Measurements from ENCODE around the gene ZBTB45.

Gene ZBTB45

DNA sequence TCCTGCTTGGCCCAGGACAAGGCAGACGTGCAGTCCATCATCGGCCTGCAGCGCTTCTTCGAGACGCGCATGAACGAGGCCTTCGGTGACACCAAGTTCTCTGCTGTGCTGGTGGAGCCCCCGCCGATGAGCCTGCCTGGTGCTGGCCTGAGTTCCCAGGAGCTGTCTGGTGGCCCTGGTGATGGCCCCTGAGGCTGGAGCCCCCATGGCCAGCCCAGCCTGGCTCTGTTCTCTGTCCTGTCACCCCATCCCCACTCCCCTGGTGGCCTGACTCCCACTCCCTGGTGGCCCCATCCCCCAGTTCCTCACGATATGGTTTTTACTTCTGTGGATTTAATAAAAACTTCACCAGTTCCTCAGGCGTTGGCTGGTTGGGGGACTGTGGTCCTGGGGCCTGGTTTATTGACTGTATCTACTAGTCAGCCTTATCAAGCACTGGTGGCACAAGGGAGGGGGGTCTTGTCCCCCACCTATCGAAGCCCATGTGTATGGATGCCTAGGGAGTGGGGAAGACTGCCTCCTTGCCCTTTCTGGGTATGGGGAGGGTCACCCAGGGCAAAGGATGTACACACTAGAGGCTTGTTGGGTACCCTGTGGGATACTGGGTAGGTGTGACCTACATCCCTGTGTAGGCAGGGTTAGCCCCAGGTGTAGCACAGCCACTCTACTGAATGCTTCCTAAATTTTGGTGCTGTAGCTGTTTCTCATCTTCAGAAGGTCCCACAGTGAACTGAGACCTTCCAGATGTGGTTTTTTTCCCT, 30.9 kb upstream of the ZBTB45 start:
- no peak overlapping the region for H3K9ac ChIP-seq (ENCODE audit: insufficient read length)
- peaks cover 71% of the 10 kb centered on the region for H3K36me3 ChIP-seq (ENCODE audit: insufficient read depth, low read length)
- DNase-seq (ENCODE audit: low read depth, low spot score): no peak
- no peak overlapping the region for H3K27ac ChIP-seq
- H3K9me3 ChIP-seq (ENCODE audit: low read depth, low read length): no peaks in the 10 kb centered on the region
- TF ChIP-seq FOXP2 (optimal IDR thresholded peaks at IDR 0.05; ENCODE audit: control extremely low read depth, extremely low read length, insufficient read depth) (no peak), EZH2 (IDR thresholded peaks at IDR 0.05) (no peak), POLR2AphosphoS5 (IDR thresholded peaks at IDR 0.05; ENCODE audit: borderline replicate concordance, low read depth, low read length) (peak; percentile 9; the same call in 1 of the 2 replicates)
- H3K4me3 ChIP-seq: no peak overlapping the region

DNA sequence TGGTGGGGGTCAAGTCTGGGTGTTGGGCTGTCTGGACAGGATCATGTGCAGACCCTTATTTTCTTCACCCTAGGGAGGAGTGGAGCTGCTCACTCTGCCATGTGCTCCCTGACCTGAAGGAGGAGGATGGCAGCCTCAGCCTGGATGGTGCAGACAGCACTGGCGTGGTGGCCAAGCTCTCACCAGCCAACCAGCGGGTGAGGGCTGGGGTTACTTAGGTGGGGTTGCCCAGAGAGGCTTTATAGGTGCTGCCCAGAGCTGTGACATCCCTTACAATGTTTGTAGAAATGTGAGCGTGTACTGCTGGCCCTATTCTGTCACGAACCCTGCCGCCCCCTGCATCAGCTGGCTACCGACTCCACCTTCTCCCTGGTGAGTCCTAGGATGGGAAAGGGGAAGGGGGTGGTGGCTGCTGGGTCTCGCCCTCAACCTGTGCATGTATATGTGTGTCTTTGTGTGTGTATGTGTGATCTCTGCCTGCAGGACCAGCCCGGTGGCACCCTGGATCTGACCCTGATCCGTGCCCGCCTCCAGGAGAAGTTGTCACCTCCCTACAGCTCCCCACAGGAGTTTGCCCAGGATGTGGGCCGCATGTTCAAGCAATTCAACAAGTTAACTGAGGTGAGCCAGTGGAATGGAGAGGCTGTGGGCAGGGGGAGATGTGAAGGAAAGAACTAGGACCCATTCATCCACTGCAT, 30.2 kb upstream of the ZBTB45 start:
- Histone ChIP-seq H3K9ac (ENCODE audit: insufficient read length) (no peak overlapping the region), H3K36me3 (ENCODE audit: insufficient read depth, low read length) (peaks cover 76% of the 10 kb centered on the region)
- DNase-seq (ENCODE audit: low read depth, low spot score): no peak

DNA sequence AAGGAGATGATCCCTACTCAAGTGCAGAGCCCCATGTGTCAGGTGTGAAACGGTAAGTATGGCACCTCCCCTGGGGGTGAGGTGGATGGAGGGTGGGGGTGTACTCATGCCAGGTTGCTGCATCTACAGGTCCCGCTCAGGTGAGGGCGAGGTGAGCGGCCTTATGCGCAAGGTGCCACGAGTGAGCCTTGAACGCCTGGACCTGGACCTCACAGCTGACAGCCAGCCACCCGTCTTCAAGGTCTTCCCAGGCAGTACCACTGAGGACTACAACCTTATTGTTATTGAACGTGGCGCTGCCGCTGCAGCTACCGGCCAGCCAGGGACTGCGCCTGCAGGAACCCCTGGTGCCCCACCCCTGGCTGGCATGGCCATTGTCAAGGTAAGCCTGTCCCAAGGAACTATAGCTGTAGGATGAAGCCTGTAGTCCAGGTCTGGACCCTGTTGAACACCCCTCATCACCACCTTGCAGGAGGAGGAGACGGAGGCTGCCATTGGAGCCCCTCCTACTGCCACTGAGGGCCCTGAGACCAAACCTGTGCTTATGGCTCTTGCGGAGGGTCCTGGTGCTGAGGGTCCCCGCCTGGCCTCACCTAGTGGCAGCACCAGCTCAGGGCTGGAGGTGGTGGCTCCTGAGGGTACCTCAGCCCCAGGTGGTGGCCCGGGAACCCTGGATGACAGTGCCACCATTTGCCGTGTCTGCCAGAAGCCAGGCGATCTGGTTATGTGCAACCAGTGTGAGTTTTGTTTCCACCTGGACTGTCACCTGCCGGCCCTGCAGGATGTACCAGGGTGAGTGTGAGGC, 29.5 kb upstream of the ZBTB45 start:
- Histone ChIP-seq H3K9ac (ENCODE audit: insufficient read length) (no peak overlapping the region), H3K4me3 (no peak overlapping the region), H3K27ac (no peak overlapping the region), H3K36me3 (ENCODE audit: insufficient read depth, low read length) (peaks cover 76% of the 10 kb centered on the region), H3K9me3 (ENCODE audit: low read depth, low read length) (no peaks in the 10 kb centered on the region)
- no peak for DNase-seq (ENCODE audit: low read depth, low spot score)
- TF ChIP-seq POLR2AphosphoS5 (IDR thresholded peaks at IDR 0.05; ENCODE audit: borderline replicate concordance, low read depth, low read length) (no peak), EZH2 (IDR thresholded peaks at IDR 0.05) (no peak), FOXP2 (optimal IDR thresholded peaks at IDR 0.05; ENCODE audit: control extremely low read depth, extremely low read length, insufficient read depth) (no peak)

More for the DNA sequence above, 30.2 kb upstream of the ZBTB45 start:
- Histone ChIP-seq H3K9me3 (ENCODE audit: low read depth, low read length) (no peaks in the 10 kb centered on the region), H3K27ac (no peak overlapping the region), H3K4me3 (no peak overlapping the region)
- TF ChIP-seq POLR2AphosphoS5 (IDR thresholded peaks at IDR 0.05; ENCODE audit: borderline replicate concordance, low read depth, low read length): no peak; the same call in 1 of the 2 replicates

DNA sequence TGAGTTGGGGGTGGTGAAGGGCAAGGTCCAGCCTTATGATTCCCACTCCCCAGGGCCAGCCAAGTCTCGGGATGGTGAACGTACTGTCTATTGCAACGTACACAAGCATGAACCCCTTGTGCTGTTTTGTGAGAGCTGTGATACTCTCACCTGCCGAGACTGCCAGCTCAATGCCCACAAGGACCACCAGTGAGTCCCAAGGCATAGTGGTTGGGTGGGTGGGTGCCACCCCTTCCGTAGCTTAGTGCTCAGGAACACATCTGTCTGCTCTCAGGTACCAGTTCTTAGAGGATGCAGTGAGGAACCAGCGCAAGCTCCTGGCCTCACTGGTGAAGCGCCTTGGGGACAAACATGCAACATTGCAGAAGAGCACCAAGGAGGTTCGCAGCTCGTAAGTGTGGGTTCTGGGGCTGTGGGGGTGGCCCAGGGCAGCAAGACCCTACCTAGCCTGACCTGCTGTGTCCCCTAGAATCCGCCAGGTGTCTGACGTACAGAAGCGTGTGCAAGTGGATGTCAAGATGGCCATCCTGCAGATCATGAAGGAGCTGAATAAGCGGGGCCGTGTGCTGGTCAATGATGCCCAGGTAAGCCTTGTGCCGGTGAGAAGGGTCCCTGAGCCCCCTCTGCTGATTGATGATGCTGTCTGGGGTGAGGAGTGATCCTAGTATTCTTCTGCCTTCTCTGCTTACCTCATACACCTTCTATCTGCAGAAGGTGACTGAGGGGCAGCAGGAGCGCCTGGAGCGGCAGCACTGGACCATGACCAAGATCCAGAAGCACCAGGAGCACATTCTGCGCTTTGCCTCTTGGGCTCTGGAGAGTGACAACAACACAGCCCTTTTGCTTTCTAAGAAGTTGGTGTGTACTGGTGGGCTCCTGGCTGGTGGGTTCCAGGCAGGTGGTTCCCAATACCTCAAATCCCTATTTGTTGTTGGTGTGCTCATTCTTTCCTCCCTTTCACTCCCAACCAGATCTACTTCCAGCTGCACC, 28.0 kb upstream of the ZBTB45 start:
- TF ChIP-seq FOXP2 (optimal IDR thresholded peaks at IDR 0.05; ENCODE audit: control extremely low read depth, extremely low read length, insufficient read depth) (no peak), POLR2AphosphoS5 (IDR thresholded peaks at IDR 0.05; ENCODE audit: borderline replicate concordance, low read depth, low read length) (no peak; the same call in 1 of the 2 replicates), EZH2 (IDR thresholded peaks at IDR 0.05) (no peak)
- H3K27ac ChIP-seq: no peak overlapping the region
- DNase-seq (ENCODE audit: low read depth, low spot score): no peak
- no peaks in the 10 kb centered on the region for H3K9me3 ChIP-seq (ENCODE audit: low read depth, low read length)
- H3K36me3 ChIP-seq (ENCODE audit: insufficient read depth, low read length): peaks cover 76% of the 10 kb centered on the region
- no peak overlapping the region for H3K9ac ChIP-seq (ENCODE audit: insufficient read length)
- no peak overlapping the region for H3K4me3 ChIP-seq

- TF ChIP-seq POLR2AphosphoS5 (IDR thresholded peaks at IDR 0.05; ENCODE audit: borderline replicate concordance, low read depth, low read length): no peak
- no peak for TF ChIP-seq EZH2 (IDR thresholded peaks at IDR 0.05)
- no peak for TF ChIP-seq FOXP2 (optimal IDR thresholded peaks at IDR 0.05; ENCODE audit: control extremely low read depth, extremely low read length, insufficient read depth)
- Histone ChIP-seq H3K36me3 (ENCODE audit: insufficient read depth, low read length) (peaks cover 63% of the 10 kb centered on the region), H3K9me3 (ENCODE audit: low read depth, low read length) (no peaks in the 10 kb centered on the region), H3K9ac (ENCODE audit: insufficient read length) (peak overlapping the region; percentile 97), H3K27ac (peak overlapping the region; percentile 63), H3K4me3 (peak overlapping the region; percentile 97)
- DNase-seq (ENCODE audit: low read depth, low spot score): no peak
Measured at GRCh38 chr19:58546019-58546530, 26.5 kb upstream of the ZBTB45 start.

GRCh38 chr19:58545286-58546018, 25.8 kb upstream of the ZBTB45 start:
- peak overlapping the region; percentile 97 for H3K4me3 ChIP-seq
- peak overlapping the region; percentile 75; the same call in 1 of the 2 replicates for H3K27ac ChIP-seq
- no peaks in the 10 kb centered on the region for H3K9me3 ChIP-seq (ENCODE audit: low read depth, low read length)
- no peak for DNase-seq (ENCODE audit: low read depth, low spot score)
- H3K9ac ChIP-seq (ENCODE audit: insufficient read length): peak overlapping the region; percentile 97
- TF ChIP-seq FOXP2 (optimal IDR thresholded peaks at IDR 0.05; ENCODE audit: control extremely low read depth, extremely low read length, insufficient read depth) (no peak), EZH2 (IDR thresholded peaks at IDR 0.05) (no peak), POLR2AphosphoS5 (IDR thresholded peaks at IDR 0.05; ENCODE audit: borderline replicate concordance, low read depth, low read length) (no peak)
- H3K36me3 ChIP-seq (ENCODE audit: insufficient read depth, low read length): peaks cover 57% of the 10 kb centered on the region

Data from SK-N-MC (cell line).